Adrenal gland (tissue), 12 donors: Measurements from ENCODE around the gene PSORS1C1. TPM values are rescaled to one million over a fixed set of nuclear protein-coding genes. Genes with fewer than 3 reads are reported as not detected.

ENCODE experiments used
- DNase-seq, 7 donors: peaks; one replicate each; pipeline ENCODE4 v3.0.0-alpha.2; 2019 to 2020
- H3K27ac ChIP-seq, 5 donors: fragments of 200-600 bp; sonication (generic) in 4 of 5; 1 replicate in 3 of 5; 2 replicates in 2 of 5; pipeline versions ENCODE4 v1.5.1 to v1.8.0; 2016 to 2020; ENCODE audit warnings: mild to moderate bottlenecking in 1 of 5
- H3K27me3 ChIP-seq: fragments of 200-600 bp; 2 replicates; pipeline ENCODE4 v1.8.0; 2021
- H3K36me3 ChIP-seq, 2 donors: fragments of 200-600 bp; replicated peaks in 1 of 2; 1 replicate in 1 of 2; 2 replicates in 1 of 2; pipeline versions ENCODE4 v1.5.1 to v1.8.0; 2018 to 2022
- H3K4me1 ChIP-seq, 2 donors: fragments of 200-600 bp; replicated peaks in 1 of 2; 1 replicate in 1 of 2; 2 replicates in 1 of 2; pipeline versions ENCODE4 v1.5.1 to v1.8.0; 2018 to 2021
- H3K4me3 ChIP-seq, 4 donors: fragments of 200-600 bp; sonication (generic) in 3 of 4; one replicate each; pipeline ENCODE4 v1.5.1; 2016 to 2018
- H3K9me3 ChIP-seq, 3 donors: fragments of 200-600 bp; sonication (generic) in 1 of 3; replicated peaks in 1 of 3; 1 replicate in 2 of 3; 2 replicates in 1 of 3; pipeline versions ENCODE4 v1.5.1 to v1.8.0; 2016 to 2021
- POLR2A ChIP-seq, 2 donors: fragments of 450-650 bp; IDR thresholded peaks; one replicate each; pipeline ENCODE4 v1.6.1; 2017; ENCODE audit warnings: antibody characterized with exemption in 2 of 2, mild to moderate bottlenecking in 2 of 2, moderate library complexity in 1 of 2
- WGBS, 4 donors: extraction: QIAGEN DNeasy Blood & Tissue Kit in 2 of 4; methylation state at CpG; one replicate each; pipeline versions ENCODE4 v1.1.5 to v1.1.7; 2013 to 2017; 5-methylcytosine and 5-hydroxymethylcytosine counted together
- intact Hi-C, 2 donors: fragments of 100-400 bp; cut with DNase I; formaldehyde crosslinking; loops; one replicate each; pipeline versions ENCODE4 v1.14.1 to v1.15.0; 2022 to 2023
- polyA plus RNA-seq, 3 donors: library from polyadenylated mRNA; stranded (reverse); fragments of 200-250 nt in 2 of 3; fragments of 350-450 nt in 1 of 3; fragmentation: Illumina TruSeq in 1 of 3; extraction: RNeasy Lipid Tissue Mini Kit (QIAGEN cat#74804) in 1 of 3; gene quantifications; one replicate each; pipeline ENCODE4 v1.2.3, GENCODE V29; 2013 to 2014
- total RNA-seq, 9 donors: library from RNA; depleted of rRNA in 4 of 9; stranded (reverse); fragments of >200 nt in 4 of 9; fragments of 120-200 nt in 1 of 9; fragmentation: NEBNext Ultra II Directional in 1 of 9; extraction: Animal tissue kit (Norgen Biotek cat#: 25700) in 1 of 9; gene quantifications; one replicate each; pipeline versions ENCODE4 v1.1.0 to v1.2.4, GENCODE V29; 2013 to 2023
- TF ChIP-seq, protein P1 (sequence below), 6 experiments: fragments of 450-650 bp in 4 of 6; fragments of 200-600 bp in 2 of 6; sonication (generic) in 1 of 6; IDR thresholded peaks; 1 replicate in 5 of 6; 2 replicates in 1 of 6; pipeline versions ENCODE4 v1.5.1 to v1.8.0; 2016 to 2021; ENCODE audit warnings: antibody characterized with exemption in 6 of 6, mild to moderate bottlenecking in 2 of 6, moderate library complexity in 1 of 6
- donor health status: healthy with polysubstance abuse.
- donor health status: Bipolar disorder and iron deficiency.
- donor health status: DM: yes; HTN: yes; CAD: no.
- donor health status: DM: no; HTN: no; CAD: no.
- donor health status: DM: no; HTN: no; CAD: no.
- donor health status: DM: yes; HTN: yes; CAD: no.

PSORS1C1 gene
- total and polyA plus RNA-seq, 12 donors, result 0.06 to 5.1 (median 0.61) TPM

DNA sequence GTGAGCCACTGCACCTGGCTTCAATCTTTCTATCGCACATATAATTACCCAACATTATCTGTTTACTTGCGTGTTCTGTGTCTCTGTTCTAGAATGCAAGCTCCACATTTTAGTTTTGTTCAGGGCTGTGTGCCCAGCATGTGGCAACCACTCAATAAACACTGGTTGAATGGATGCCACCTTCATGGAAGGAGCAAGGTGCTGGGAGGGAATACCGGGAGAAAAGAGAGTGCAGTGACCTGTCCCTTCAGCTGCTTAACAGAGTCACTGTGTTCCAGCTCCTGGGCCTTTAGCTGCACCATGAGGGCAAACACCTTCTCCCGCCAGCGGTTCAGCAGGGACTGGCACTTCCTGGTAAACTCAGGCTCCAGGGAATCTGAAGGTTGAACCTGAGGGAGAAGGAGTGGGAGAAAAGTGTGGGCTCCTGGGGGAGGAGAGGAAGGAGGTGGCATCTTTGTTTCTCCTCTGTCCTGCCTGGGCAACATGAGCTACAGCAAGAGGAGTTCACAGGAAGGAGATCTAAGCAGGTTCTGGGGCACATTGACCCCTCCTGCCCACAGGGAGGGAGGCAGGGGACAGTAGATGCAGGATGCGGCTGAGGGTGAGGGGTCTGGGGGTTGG, 35.3 kb downstream of the PSORS1C1 start:
- WGBS, 4 donors, result 93 to 98% (median 96%) methylated on average over 5 to 6 of the region's 6 CpGs
- intact Hi-C loops, result no loop called here
- Histone ChIP-seq H3K4me1 (no peaks in the 10 kb centered on the region), H3K27ac (no peak overlapping the region), H3K36me3 (no peaks in the 10 kb centered on the region), H3K4me3 (no peak overlapping the region), H3K27me3 (no peaks in the 10 kb centered on the region), H3K9me3 (no peaks in the 10 kb centered on the region)
- TF ChIP-seq, protein P1, sequence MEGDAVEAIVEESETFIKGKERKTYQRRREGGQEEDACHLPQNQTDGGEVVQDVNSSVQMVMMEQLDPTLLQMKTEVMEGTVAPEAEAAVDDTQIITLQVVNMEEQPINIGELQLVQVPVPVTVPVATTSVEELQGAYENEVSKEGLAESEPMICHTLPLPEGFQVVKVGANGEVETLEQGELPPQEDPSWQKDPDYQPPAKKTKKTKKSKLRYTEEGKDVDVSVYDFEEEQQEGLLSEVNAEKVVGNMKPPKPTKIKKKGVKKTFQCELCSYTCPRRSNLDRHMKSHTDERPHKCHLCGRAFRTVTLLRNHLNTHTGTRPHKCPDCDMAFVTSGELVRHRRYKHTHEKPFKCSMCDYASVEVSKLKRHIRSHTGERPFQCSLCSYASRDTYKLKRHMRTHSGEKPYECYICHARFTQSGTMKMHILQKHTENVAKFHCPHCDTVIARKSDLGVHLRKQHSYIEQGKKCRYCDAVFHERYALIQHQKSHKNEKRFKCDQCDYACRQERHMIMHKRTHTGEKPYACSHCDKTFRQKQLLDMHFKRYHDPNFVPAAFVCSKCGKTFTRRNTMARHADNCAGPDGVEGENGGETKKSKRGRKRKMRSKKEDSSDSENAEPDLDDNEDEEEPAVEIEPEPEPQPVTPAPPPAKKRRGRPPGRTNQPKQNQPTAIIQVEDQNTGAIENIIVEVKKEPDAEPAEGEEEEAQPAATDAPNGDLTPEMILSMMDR (IDR thresholded peaks at IDR 0.05), result no peak
- TF ChIP-seq POLR2A (IDR thresholded peaks at IDR 0.05), result no peak
- no peak for DNase-seq

DNA sequence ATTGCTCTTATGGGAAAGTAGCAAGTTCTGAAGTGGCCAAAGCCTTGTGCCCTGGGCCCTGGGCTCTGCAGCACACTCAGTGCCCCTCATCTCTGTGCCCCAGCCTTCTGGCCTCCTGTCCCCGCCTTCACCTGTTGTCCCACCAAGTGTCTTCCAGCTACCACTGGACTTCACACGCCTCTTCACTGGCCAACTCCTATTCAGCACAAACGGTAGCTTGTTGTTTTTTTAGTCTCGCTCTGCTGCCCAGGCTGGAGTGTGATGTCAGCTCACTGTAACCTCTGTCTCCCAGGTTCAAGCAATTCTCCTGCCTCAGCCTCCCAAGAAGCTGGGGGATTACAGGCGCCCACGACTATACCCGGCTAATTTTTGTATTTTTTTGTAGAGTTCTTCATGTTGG, 38.2 kb downstream of the PSORS1C1 start:
- Histone ChIP-seq H3K27me3 (no peaks in the 10 kb centered on the region), H3K4me3 (no peak overlapping the region), H3K27ac (no peak overlapping the region), H3K4me1 (peaks cover 5% of the 10 kb centered on the region in 2 donors), H3K9me3 (no peaks in the 10 kb centered on the region), H3K36me3 (peaks cover 0 to 2% of the 10 kb centered on the region in 2 donors)
- TF ChIP-seq, protein P1 (IDR thresholded peaks at IDR 0.05), result no peak
- TF ChIP-seq POLR2A (IDR thresholded peaks at IDR 0.05), result no peak
- no peak for DNase-seq
- 88 to 93% (median 90%) methylated on average over 7 of the region's 7 CpGs for WGBS, 4 donors
- intact Hi-C loops, result no loop called here

DNA sequence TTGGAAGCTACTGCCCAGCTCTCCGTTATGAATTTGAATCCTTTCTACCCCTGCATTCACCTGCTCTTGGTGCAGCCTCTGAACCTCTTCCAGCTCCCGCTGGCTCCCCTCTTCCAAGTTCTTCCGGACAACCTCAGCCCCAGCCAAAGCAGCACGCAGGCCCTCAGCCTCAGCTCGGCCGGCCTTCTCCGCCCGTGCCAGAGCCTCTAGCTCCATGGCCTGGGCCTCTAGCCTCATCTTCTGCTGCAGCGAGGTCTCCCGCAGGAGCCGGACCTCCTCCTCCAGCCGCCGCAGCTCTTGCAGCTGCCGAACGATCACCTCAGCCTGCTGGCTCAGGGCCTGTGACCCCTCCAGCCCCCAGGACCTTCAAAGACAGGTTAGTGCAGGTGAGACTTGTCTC, 39.8 kb downstream of the PSORS1C1 start:
- intact Hi-C loops, result no loop called here
- H3K27ac ChIP-seq, result no peak overlapping the region
- H3K36me3 ChIP-seq, result peaks cover 0 to 2% of the 10 kb centered on the region in 2 donors
- no peak overlapping the region for H3K4me3 ChIP-seq
- H3K27me3 ChIP-seq, result no peaks in the 10 kb centered on the region
- H3K4me1 ChIP-seq, result peaks cover 5 to 13% of the 10 kb centered on the region in 2 donors
- no peak for DNase-seq
- WGBS, 4 donors, result 83 to 97% (median 96%) methylated on average over 15 of the region's 15 CpGs
- no peak for TF ChIP-seq POLR2A (IDR thresholded peaks at IDR 0.05)
- TF ChIP-seq, protein P1 (IDR thresholded peaks at IDR 0.05), result no peak
- H3K9me3 ChIP-seq, result no peaks in the 10 kb centered on the region

DNA sequence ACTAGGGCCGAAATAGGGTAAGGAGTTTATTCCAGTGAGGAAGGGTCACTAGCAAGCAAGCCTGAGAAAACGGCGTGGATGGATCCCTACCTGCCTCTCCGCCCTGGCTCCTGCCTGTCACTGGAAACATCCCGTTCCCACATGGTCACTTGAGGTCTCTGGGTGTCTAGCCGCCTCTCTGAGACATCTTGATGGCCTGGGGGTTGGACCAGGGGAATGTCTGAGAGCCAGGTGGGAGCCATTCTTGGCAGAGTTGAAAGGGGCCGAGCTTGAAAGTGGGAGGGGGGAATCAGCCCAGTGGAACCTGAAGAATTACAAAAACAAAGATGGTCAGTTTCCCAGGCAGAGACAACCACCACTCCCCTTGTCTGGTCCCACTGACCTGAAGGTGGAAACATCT, 42.0 kb downstream of the PSORS1C1 start:
- no peak for TF ChIP-seq POLR2A (IDR thresholded peaks at IDR 0.05)

More for the DNA sequence above, 42.0 kb downstream of the PSORS1C1 start:
- H3K36me3 ChIP-seq, result peaks cover 0 to 2% of the 10 kb centered on the region in 2 donors
- no peak overlapping the region for H3K27ac ChIP-seq
- peaks cover 5 to 13% of the 10 kb centered on the region in 2 donors for H3K4me1 ChIP-seq
- no peak for DNase-seq
- H3K4me3 ChIP-seq, result no peak overlapping the region
- H3K9me3 ChIP-seq, result no peaks in the 10 kb centered on the region
- no peaks in the 10 kb centered on the region for H3K27me3 ChIP-seq
- intact Hi-C loops, result no loop called here
- 91 to 98% (median 95%) methylated on average over 7 of the region's 7 CpGs for WGBS, 4 donors
